ENCODE measurements around the gene NPNT. TPM values are rescaled to one million over a fixed set of nuclear protein-coding genes. Genes with fewer than 3 reads are reported as not detected.

Gene NPNT
- total RNA-seq, 2 experiments from 2014 or later = not detected

DNA sequence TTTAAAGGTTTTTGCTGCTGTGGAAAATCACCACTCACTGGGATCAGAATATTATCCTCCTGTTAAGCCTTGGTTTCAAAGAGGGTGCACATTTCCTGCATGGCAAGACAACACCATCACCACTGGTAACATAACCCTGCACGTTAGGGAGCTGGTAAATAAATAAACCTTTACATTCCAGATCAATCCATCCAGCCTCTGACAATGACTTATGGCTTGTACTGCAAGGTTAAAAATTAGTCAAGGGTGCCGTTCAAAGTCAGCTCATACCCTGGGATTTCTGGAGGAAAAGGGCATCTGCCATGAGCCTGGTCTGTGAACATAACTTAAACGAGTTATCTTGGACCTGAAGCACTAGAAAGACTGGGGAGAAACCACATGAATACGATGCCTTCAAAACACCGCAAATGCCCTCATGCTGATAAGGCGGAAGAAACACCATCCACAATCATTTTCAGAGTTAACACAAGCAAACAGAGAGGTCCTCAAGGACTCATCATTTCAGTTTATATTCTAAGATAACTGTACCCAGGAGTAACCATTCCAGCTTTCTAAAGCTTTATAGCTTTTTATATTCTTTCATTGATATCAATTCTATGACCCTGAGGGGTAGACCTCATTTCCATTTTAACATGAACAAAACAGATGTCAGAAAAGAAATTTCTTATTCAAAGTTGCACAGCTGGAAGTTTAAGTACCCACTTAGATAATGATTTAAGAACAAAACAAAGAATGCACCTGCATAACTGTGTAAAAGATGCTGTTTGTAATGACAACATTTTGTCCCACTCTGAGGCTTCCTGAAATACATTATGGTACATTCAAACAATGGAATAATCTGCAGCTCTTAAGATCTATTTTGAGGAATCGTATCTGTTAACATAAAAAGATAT, 103.1 kb downstream of the NPNT start:
- ChIA-PET POLR2A (no interaction called here), CTCF (no interaction called here)
- intact Hi-C loops (cut with micrococcal nuclease) = no loop called here

DNA sequence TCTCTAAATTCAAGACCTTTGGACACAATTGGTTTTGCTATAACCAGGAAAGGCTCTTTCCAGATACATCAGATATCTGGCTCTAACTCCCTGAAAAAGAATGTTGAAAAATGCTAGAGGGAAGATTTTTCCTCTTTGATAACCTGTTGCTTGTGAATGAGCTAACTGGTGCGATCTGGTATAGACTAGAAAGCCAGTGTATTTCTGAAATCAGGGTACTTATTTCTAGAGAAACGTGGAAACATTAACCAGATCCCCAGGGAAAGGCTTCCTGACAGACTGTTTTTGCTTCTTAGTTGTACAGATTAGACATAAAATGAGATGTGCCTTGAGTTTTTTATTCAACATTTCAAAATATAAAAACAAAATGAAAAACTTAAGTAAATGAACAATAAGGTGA, 107.7 kb downstream of the NPNT start:
- DNase-seq (no peak), ATAC-seq (no peak)
- Mint-ChIP-seq H3K36me3 (ENCODE audit: low read depth) (no peaks in the 10 kb centered on the region), H3K27me3 (no peaks in the 10 kb centered on the region), H3K9me3 (peaks cover 1% of the 10 kb centered on the region), H3K27ac (no peak overlapping the region), H3K4me3 (no peak overlapping the region), H3K4me1 (ENCODE audit: low read depth) (no peaks in the 10 kb centered on the region)
- ChIA-PET POLR2A (no interaction called here), CTCF (no interaction called here)
- intact Hi-C loops (cut with micrococcal nuclease) = no loop called here
- TF ChIP-seq, protein P1, sequence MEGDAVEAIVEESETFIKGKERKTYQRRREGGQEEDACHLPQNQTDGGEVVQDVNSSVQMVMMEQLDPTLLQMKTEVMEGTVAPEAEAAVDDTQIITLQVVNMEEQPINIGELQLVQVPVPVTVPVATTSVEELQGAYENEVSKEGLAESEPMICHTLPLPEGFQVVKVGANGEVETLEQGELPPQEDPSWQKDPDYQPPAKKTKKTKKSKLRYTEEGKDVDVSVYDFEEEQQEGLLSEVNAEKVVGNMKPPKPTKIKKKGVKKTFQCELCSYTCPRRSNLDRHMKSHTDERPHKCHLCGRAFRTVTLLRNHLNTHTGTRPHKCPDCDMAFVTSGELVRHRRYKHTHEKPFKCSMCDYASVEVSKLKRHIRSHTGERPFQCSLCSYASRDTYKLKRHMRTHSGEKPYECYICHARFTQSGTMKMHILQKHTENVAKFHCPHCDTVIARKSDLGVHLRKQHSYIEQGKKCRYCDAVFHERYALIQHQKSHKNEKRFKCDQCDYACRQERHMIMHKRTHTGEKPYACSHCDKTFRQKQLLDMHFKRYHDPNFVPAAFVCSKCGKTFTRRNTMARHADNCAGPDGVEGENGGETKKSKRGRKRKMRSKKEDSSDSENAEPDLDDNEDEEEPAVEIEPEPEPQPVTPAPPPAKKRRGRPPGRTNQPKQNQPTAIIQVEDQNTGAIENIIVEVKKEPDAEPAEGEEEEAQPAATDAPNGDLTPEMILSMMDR (IDR thresholded peaks at IDR 0.05) = no peak

More for the DNA sequence above, 103.1 kb downstream of the NPNT start:
- no peak overlapping the region for H3K27ac Mint-ChIP-seq
- ATAC-seq (no peak), DNase-seq (no peak)
- H3K9me3 Mint-ChIP-seq = no peaks in the 10 kb centered on the region
- H3K27me3 Mint-ChIP-seq = no peaks in the 10 kb centered on the region
- no peaks in the 10 kb centered on the region for H3K36me3 Mint-ChIP-seq (ENCODE audit: low read depth)
- TF ChIP-seq, protein P1 (IDR thresholded peaks at IDR 0.05) = no peak
- no peak overlapping the region for H3K4me3 Mint-ChIP-seq
- H3K4me1 Mint-ChIP-seq (ENCODE audit: low read depth) = no peaks in the 10 kb centered on the region

DNA sequence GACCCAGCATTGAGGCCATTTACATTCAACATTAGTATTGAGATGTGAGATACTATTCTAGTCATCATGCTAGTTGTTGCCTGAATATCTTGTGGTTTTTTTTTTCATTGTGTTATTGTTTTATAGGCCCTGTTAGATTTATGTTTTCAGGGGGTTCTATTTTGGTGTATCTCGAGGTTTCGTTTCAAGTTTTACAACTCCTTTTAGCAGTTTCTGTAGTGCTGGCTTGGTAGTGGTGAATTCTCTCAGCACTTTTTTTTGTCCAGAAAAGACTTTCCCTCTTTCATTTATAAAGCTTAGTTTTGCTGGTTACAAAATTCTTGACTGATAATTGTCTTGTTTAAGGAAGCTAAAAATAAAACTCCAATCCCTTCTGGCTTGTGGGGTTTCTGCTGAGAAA, 115.5 kb downstream of the NPNT start:
- H3K27me3 Mint-ChIP-seq = no peaks in the 10 kb centered on the region
- TF ChIP-seq, protein P1 (IDR thresholded peaks at IDR 0.05) = no peak
- ChIA-PET CTCF (no interaction called here), POLR2A (no interaction called here)
- ATAC-seq (no peak), DNase-seq (no peak)
- H3K27ac Mint-ChIP-seq = no peak overlapping the region
- H3K36me3 Mint-ChIP-seq (ENCODE audit: low read depth) = no peaks in the 10 kb centered on the region
- intact Hi-C loops (cut with micrococcal nuclease) = no loop called here
- no peaks in the 10 kb centered on the region for H3K4me1 Mint-ChIP-seq (ENCODE audit: low read depth)
- peaks cover 18% of the 10 kb centered on the region for H3K9me3 Mint-ChIP-seq
- no peak overlapping the region for H3K4me3 Mint-ChIP-seq

DNA sequence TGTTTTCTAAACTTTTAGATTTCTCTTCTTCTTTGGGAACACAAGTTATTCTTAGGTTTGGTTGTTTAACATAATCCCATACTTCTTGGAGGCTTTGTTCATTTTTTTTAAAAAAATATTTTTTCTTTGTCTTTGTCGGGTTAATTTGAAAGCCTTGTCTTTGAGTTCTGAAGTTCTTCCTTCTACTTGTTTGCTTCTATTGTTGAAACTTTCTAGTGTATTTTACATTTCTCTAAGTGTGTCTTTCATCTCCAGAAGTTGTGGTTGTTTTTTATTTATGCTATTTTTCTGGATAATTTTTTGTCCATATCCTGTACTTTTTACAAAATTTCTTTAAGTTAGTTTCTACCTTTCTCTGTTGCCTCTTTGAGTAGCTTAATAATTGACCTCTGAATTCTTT, 116.1 kb downstream of the NPNT start:
- Mint-ChIP-seq H3K36me3 (ENCODE audit: low read depth) (no peaks in the 10 kb centered on the region), H3K27ac (no peak overlapping the region), H3K27me3 (no peaks in the 10 kb centered on the region), H3K9me3 (peaks cover 18% of the 10 kb centered on the region), H3K4me1 (ENCODE audit: low read depth) (no peaks in the 10 kb centered on the region), H3K4me3 (no peak overlapping the region)
- ATAC-seq = no peak
- ChIA-PET POLR2A (no interaction called here), CTCF (no interaction called here)
- no peak for DNase-seq
- TF ChIP-seq, protein P1 (IDR thresholded peaks at IDR 0.05) = no peak
- intact Hi-C loops (cut with micrococcal nuclease) = no loop called here

DNA sequence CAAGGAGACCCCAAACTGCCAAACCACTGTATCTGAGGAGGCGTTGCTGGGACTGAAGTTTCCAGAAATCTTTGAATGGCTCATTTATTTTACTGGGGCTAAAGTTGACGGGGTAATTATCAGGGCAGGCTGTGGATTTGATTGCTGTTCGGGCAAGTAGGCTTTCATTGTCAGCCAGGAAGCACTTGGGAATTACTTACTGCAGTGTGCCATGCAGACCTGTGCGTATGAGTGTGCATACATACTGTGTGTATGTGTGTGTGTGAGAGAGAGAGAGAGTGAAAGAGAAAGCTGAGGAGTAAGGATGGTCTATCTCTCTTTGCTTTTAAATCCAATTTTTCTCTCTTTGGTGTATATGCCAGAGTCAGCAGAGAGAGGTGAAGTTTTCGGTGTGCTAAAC, 122.7 kb downstream of the NPNT start:
- no peaks in the 10 kb centered on the region for H3K36me3 Mint-ChIP-seq (ENCODE audit: low read depth)
- ChIA-PET CTCF (no interaction called here), POLR2A (no interaction called here)
- intact Hi-C loops (cut with micrococcal nuclease) = no loop called here
- DNase-seq (no peak), ATAC-seq (no peak)
- no peaks in the 10 kb centered on the region for H3K4me1 Mint-ChIP-seq (ENCODE audit: low read depth)
- no peak overlapping the region for H3K4me3 Mint-ChIP-seq
- H3K9me3 Mint-ChIP-seq = peaks cover 4% of the 10 kb centered on the region
- TF ChIP-seq, protein P1 (IDR thresholded peaks at IDR 0.05) = no peak
- H3K27ac Mint-ChIP-seq = no peak overlapping the region
- H3K27me3 Mint-ChIP-seq = no peaks in the 10 kb centered on the region

Measured in activated CD8-positive, alpha-beta T cell treated with anti-CD3 and anti-CD28 coated beads for 36 hours (primary cell).